CD14-positive monocyte (primary cell): ENCODE results near the gene PLEKHA3. TPM values are rescaled to one million over a fixed set of nuclear protein-coding genes. Genes with fewer than 3 reads are reported as not detected.

Source experiments
- DNase-seq, 3 donors: peaks; one replicate each; pipeline ENCODE4 v3.0.0-alpha.2; 2011 to 2022
- H2AFZ ChIP-seq: 2 replicates; pipeline ENCODE4 v1.6.0; 2012; ENCODE audit warnings: mild to moderate bottlenecking, low read depth, low read length, inconsistent platforms; ENCODE audit not compliant: insufficient read depth, poor library complexity, severe bottlenecking
- H3K27ac ChIP-seq, 2 donors: 1 replicate in 1 of 2; 2 replicates in 1 of 2; pipeline ENCODE4 v1.5.1; 2012 to 2013; ENCODE audit warnings: low read length in 2 of 2, control low read depth in 1 of 2, inconsistent platforms in 1 of 2, low read depth in 1 of 2, mild to moderate bottlenecking in 1 of 2
- H3K27me3 ChIP-seq, 2 donors: one replicate each; pipeline versions ENCODE4 v1.6.0 to v1.6.1; 2011 to 2013; ENCODE audit warnings: low read length in 2 of 2; ENCODE audit not compliant: control insufficient read depth in 2 of 2, insufficient read depth in 2 of 2
- H3K36me3 ChIP-seq, 2 donors: replicated peaks in 1 of 2; 1 replicate in 1 of 2; 2 replicates in 1 of 2; pipeline versions ENCODE4 v1.5.1 to v1.6.1; 2012 to 2013; ENCODE audit warnings: low read length in 2 of 2, control low read depth in 1 of 2, inconsistent platforms in 1 of 2, mild to moderate bottlenecking in 1 of 2; ENCODE audit not compliant: insufficient read depth in 2 of 2, control insufficient read depth in 1 of 2
- H3K4me1 ChIP-seq, 2 donors: 1 replicate in 1 of 2; 2 replicates in 1 of 2; pipeline versions ENCODE4 v1.5.1 to v1.6.1; 2012 to 2013; ENCODE audit warnings: low read length in 2 of 2, control low read depth in 1 of 2, inconsistent platforms in 1 of 2, mild to moderate bottlenecking in 1 of 2, moderate library complexity in 1 of 2; ENCODE audit not compliant: insufficient read depth in 2 of 2, control insufficient read depth in 1 of 2
- H3K4me2 ChIP-seq: replicated peaks from 2 replicates; pipeline ENCODE3; 2012; ENCODE audit warnings: low read length, moderate library complexity, mild to moderate bottlenecking; ENCODE audit not compliant: poor library complexity, severe bottlenecking; ENCODE audit errors: extremely low read depth
- H3K4me3 ChIP-seq, 3 experiments: fragments of 200-600 bp in 1 of 3; sonication (generic) in 1 of 3; replicated peaks in 1 of 3; 1 replicate in 2 of 3; 2 replicates in 1 of 3; pipeline ENCODE4 v1.5.1; 2011 to 2013; ENCODE audit warnings: low read length in 3 of 3, mild to moderate bottlenecking in 3 of 3, control low read depth in 2 of 3, low read depth in 2 of 3, inconsistent platforms in 1 of 3, moderate library complexity in 1 of 3
- H3K79me2 ChIP-seq: 2 replicates; pipeline ENCODE4 v1.6.0; 2012; ENCODE audit warnings: mild to moderate bottlenecking, control low read depth, inconsistent platforms, low read length, moderate library complexity; ENCODE audit not compliant: insufficient read depth
- H3K9ac ChIP-seq: 2 replicates; pipeline ENCODE4 v1.6.0; 2017; ENCODE audit warnings: low read length, mild to moderate bottlenecking; ENCODE audit not compliant: insufficient read depth, poor library complexity, severe bottlenecking
- H3K9me3 ChIP-seq, 2 donors: replicated peaks in 1 of 2; 1 replicate in 1 of 2; 2 replicates in 1 of 2; pipeline versions ENCODE4 v1.5.1 to v1.6.1; 2012 to 2013; ENCODE audit warnings: low read length in 2 of 2, control low read depth in 1 of 2; ENCODE audit not compliant: control insufficient read depth in 1 of 2, insufficient read depth in 1 of 2
- H4K20me1 ChIP-seq: 2 replicates; pipeline ENCODE4 v1.6.0; 2012; ENCODE audit warnings: mild to moderate bottlenecking, low read length, control low read depth, moderate library complexity; ENCODE audit not compliant: insufficient read depth
- H3K27ac Mint-ChIP-seq, 7 donors: one replicate each; pipeline ENCODE4 v1.8.0; 2020; ENCODE audit warnings: mild to moderate bottlenecking in 7 of 7, mixed read lengths in 7 of 7, moderate library complexity in 6 of 7, inconsistent platforms in 2 of 7
- H3K27me3 Mint-ChIP-seq, 3 donors: one replicate each; pipeline ENCODE4 v1.8.0; 2021 to 2022; ENCODE audit warnings: low read depth in 3 of 3, mild to moderate bottlenecking in 3 of 3, mixed read lengths in 3 of 3, moderate library complexity in 3 of 3, inconsistent platforms in 1 of 3
- H3K36me3 Mint-ChIP-seq, 2 donors: one replicate each; pipeline ENCODE4 v1.8.0; 2020; ENCODE audit warnings: mixed read lengths in 2 of 2, inconsistent platforms in 1 of 2, mild to moderate bottlenecking in 1 of 2
- H3K4me1 Mint-ChIP-seq: one replicate; pipeline ENCODE4 v1.8.0; 2020; ENCODE audit warnings: mild to moderate bottlenecking, mixed read lengths
- H3K4me3 Mint-ChIP-seq, 2 donors: one replicate each; pipeline ENCODE4 v1.8.0; 2020; ENCODE audit warnings: mild to moderate bottlenecking in 2 of 2, mixed read lengths in 2 of 2, moderate library complexity in 1 of 2
- H3K9me3 Mint-ChIP-seq, 7 donors: one replicate each; pipeline ENCODE4 v1.8.0; 2020 to 2022; ENCODE audit warnings: mixed read lengths in 7 of 7, mild to moderate bottlenecking in 6 of 7, moderate library complexity in 6 of 7, inconsistent platforms in 2 of 7
- CTCF ChIP-seq: fragments of 200-600 bp; IDR thresholded peaks from one replicate; pipeline ENCODE4 v1.8.0; 2022; ENCODE audit warnings: antibody characterized with exemption, mild to moderate bottlenecking
- WGBS: methylation state at CpG from one replicate; pipeline ENCODE4 v1.1.5; 2013; ENCODE audit warnings: missing lambda C conversion rate; ENCODE audit not compliant: insufficient coverage; 5-methylcytosine and 5-hydroxymethylcytosine counted together
- intact Hi-C, 2 donors: fragments of 100-400 bp; cut with micrococcal nuclease; formaldehyde crosslinking; loops; one replicate each; pipeline versions ENCODE4 v1.15.0 to v1.15.1; 2023
- polyA plus RNA-seq, 3 donors: library from polyadenylated mRNA; depleted of rRNA in 1 of 3; unstranded in 2 of 3; stranded (reverse) in 1 of 3; fragments of 300-500 nt in 2 of 3; fragments of >200 nt in 1 of 3; fragmentation: Illumina TruSeq in 2 of 3; gene quantifications; 1 replicate in 2 of 3; 2 replicates in 1 of 3; pipeline ENCODE4 v1.2.3, GENCODE V29; 2012 to 2021

The PLEKHA3 gene
- polyA plus RNA-seq, 3 donors: 5.3 to 14.1 (median 13.4) TPM

- H3K27me3 ChIP-seq: no peaks in the 10 kb centered on the region
- peaks cover 67% of the 10 kb centered on the region for H3K4me1 Mint-ChIP-seq
- TF ChIP-seq CTCF: no peak
- no peak overlapping the region for H2AFZ ChIP-seq
- no peak overlapping the region for H3K4me3 ChIP-seq
- H3K36me3 ChIP-seq: peaks cover 4 to 22% of the 10 kb centered on the region in 2 donors
- H3K27ac Mint-ChIP-seq: peak overlapping the region in 5 of 7 donors; percentile 8 to 71 (median 31)
- H3K9me3 Mint-ChIP-seq: peaks cover 0 to 7% (median 0%) of the 10 kb centered on the region in 7 donors
- DNase-seq: no peak
- H3K27me3 Mint-ChIP-seq: no peaks in the 10 kb centered on the region
- no CpG with 5 or more reads among the region's 2 CpGs for WGBS
- H3K36me3 Mint-ChIP-seq: peaks cover 28 to 29% of the 10 kb centered on the region in 2 donors
- no peak overlapping the region for H3K9ac ChIP-seq
- intact Hi-C loops: no loop called here
- H3K4me2 ChIP-seq: no peak overlapping the region
- H3K79me2 ChIP-seq: peaks cover 78% of the 10 kb centered on the region
- no peaks in the 10 kb centered on the region for H4K20me1 ChIP-seq
- H3K27ac ChIP-seq: peak overlapping the region in 1 of 2 donors; percentile 88
- no peaks in the 10 kb centered on the region for H3K9me3 ChIP-seq
- peaks cover 39 to 40% of the 10 kb centered on the region in 2 donors for H3K4me1 ChIP-seq
- no peak overlapping the region for H3K4me3 Mint-ChIP-seq
These were observed 48.9 kb downstream of the PLEKHA3 start for GRCh38 chr2:178529194-178529593.

- H3K27ac ChIP-seq: peak overlapping the region in 1 of 2 donors; percentile 88
- Mint-ChIP-seq H3K9me3 (peaks cover 0 to 7% (median 0%) of the 10 kb centered on the region in 7 donors), H3K4me1 (peaks cover 65% of the 10 kb centered on the region), H3K27me3 (no peaks in the 10 kb centered on the region), H3K27ac (peak overlapping the region; percentile 94 to 98 (median 97)), H3K4me3 (peak overlapping the region; percentile 78 to 91), H3K36me3 (peaks cover 37 to 38% of the 10 kb centered on the region in 2 donors)
- H3K9ac ChIP-seq: peak overlapping the region; percentile 53
- peak overlapping the region in 2 of 3 experiments; percentile 68 to 73 for H3K4me3 ChIP-seq
- H3K9me3 ChIP-seq: no peaks in the 10 kb centered on the region
- H3K79me2 ChIP-seq: peaks cover 81% of the 10 kb centered on the region
- peak overlapping the region; percentile 72 for H3K4me2 ChIP-seq
- WGBS: 17% methylated on average over 1 of the region's 2 CpGs
- no peaks in the 10 kb centered on the region for H3K27me3 ChIP-seq
- H2AFZ ChIP-seq: no peak overlapping the region
- intact Hi-C loops: no loop called here
- peak; percentile 24 to 56 (median 56) for DNase-seq
- H3K4me1 ChIP-seq: peaks cover 37% of the 10 kb centered on the region in 2 donors
- no peaks in the 10 kb centered on the region for H4K20me1 ChIP-seq
- H3K36me3 ChIP-seq: peaks cover 4 to 31% of the 10 kb centered on the region in 2 donors
- TF ChIP-seq CTCF: no peak
These were observed 49.9 kb downstream of the PLEKHA3 start for GRCh38 chr2:178530131-178530530.
